Activated naive CD4-positive, alpha-beta T cell treated with anti-CD3 and anti-CD28 coated beads for 36 hours (primary cell): ENCODE data around the gene CTSK. TPM values are rescaled to one million over a fixed set of nuclear protein-coding genes. Genes with fewer than 3 reads are reported as not detected.
A peak's percentile ranks its signal among the peaks of the same experiment; 100 is the strongest.

Experiments
- CTCF ChIA-PET: fragments of 350-600 bp; sonication (Branson Sonifier 250); formaldehyde crosslinking; loops from one replicate; lab custom pipeline; 2021; ENCODE audit warnings: antibody characterized with exemption; lab: Charles Lee
- DNase-seq: peaks from one replicate; pipeline ENCODE4 v3.0.0-alpha.2; 2020
- H3K27ac Mint-ChIP-seq: one replicate; pipeline ENCODE4 v1.8.0; 2021; ENCODE audit warnings: mild to moderate bottlenecking, mixed read lengths
- H3K27me3 Mint-ChIP-seq: one replicate; pipeline ENCODE4 v1.8.0; 2021; ENCODE audit warnings: low read depth, mixed read lengths
- H3K36me3 Mint-ChIP-seq: one replicate; pipeline ENCODE4 v1.8.0; 2021; ENCODE audit warnings: low read depth, mixed read lengths
- H3K4me1 Mint-ChIP-seq: one replicate; pipeline ENCODE4 v1.8.0; 2021; ENCODE audit warnings: low read depth, mixed read lengths
- H3K4me3 Mint-ChIP-seq: one replicate; pipeline ENCODE4 v1.8.0; 2021; ENCODE audit warnings: mild to moderate bottlenecking, moderate library complexity, mixed read lengths
- H3K9me3 Mint-ChIP-seq: one replicate; pipeline ENCODE4 v1.8.0; 2021; ENCODE audit warnings: mixed read lengths
- intact Hi-C: fragments of 100-400 bp; cut with micrococcal nuclease; formaldehyde crosslinking; loops from one replicate; pipeline ENCODE4 v1.15.1; 2023
- total RNA-seq, 2 experiments: library from RNA; stranded (reverse); gene quantifications; one replicate each; pipeline ENCODE4 v1.2.3, GENCODE V29; 2021

Gene CTSK
- total RNA-seq, 2 experiments from 2014 or later = 0.84 to 0.95 TPM

- H3K27ac Mint-ChIP-seq = no peak overlapping the region
- intact Hi-C loops = no loop called here
- H3K4me1 Mint-ChIP-seq = no peaks in the 10 kb centered on the region
Observed at GRCh38 chr1:150749720-150750311, 58.2 kb downstream of the CTSK start.

GRCh38 chr1:150748878-150749719 lies 59.0 kb downstream of the CTSK start:
- CTCF ChIA-PET = interaction anchor here (1.0 kb wide), 1 partner anchor 14 kb away, joined by 3 read pairs; no protein-coding TSS in a partner anchor
- H3K36me3 Mint-ChIP-seq = peaks cover 3% of the 10 kb centered on the region
- intact Hi-C loops = no loop called here
- no peaks in the 10 kb centered on the region for H3K9me3 Mint-ChIP-seq
- H3K4me1 Mint-ChIP-seq = no peaks in the 10 kb centered on the region
- H3K4me3 Mint-ChIP-seq = no peak overlapping the region
- peak overlapping the region; percentile 9 for H3K27ac Mint-ChIP-seq
- no peaks in the 10 kb centered on the region for H3K27me3 Mint-ChIP-seq
- DNase-seq = no peak

More at GRCh38 chr1:150749720-150750311, 58.2 kb downstream of the CTSK start:
- Mint-ChIP-seq H3K9me3 (no peaks in the 10 kb centered on the region), H3K36me3 (peaks cover 3% of the 10 kb centered on the region), H3K4me3 (no peak overlapping the region), H3K27me3 (no peaks in the 10 kb centered on the region)
- CTCF ChIA-PET = no interaction called here
- no peak for DNase-seq

Other genes with a start within 250 kb of the CTSK start
- 100 to 1,000 TPM; 228 to 235 TPM for gene MCL1, start 228.7 kb downstream of the CTSK start, total RNA-seq
- gene ENSA, start 178.6 kb downstream of the CTSK start, total RNA-seq = 100 to 1,000 TPM; 187 to 193 TPM
- 10 to 100 TPM; 17.1 to 18.2 TPM for gene GOLPH3L, start 111.1 kb downstream of the CTSK start, total RNA-seq
- gene HORMAD1, start 87.4 kb downstream of the CTSK start, total RNA-seq = not detected
- 10 to 100 TPM; 37.0 to 37.7 TPM for gene CTSS, start 42.5 kb downstream of the CTSK start, total RNA-seq
- gene ARNT, start 68.3 kb upstream of the CTSK start, total RNA-seq = 10 to 100 TPM; 28.8 to 28.9 TPM
- not detected for gene CTXND2, start 78.9 kb upstream of the CTSK start, total RNA-seq
- gene SETDB1, start 118.1 kb upstream of the CTSK start, total RNA-seq = 10 to 100 TPM; 40.4 to 44.7 TPM
- gene CERS2, start 166.6 kb upstream of the CTSK start, total RNA-seq = 100 to 1,000 TPM; 130 to 135 TPM
- gene ANXA9, start 174.0 kb upstream of the CTSK start, total RNA-seq = not detected
- 10 to 100 TPM; 14.6 to 15.1 TPM for gene MINDY1, start 198.6 kb upstream of the CTSK start, total RNA-seq
- gene PRUNE1, start 200.2 kb upstream of the CTSK start, total RNA-seq = 10 to 100 TPM; 13.3 to 15.9 TPM
- gene BNIPL, start 228.3 kb upstream of the CTSK start, total RNA-seq = 1 to 10 TPM; 1.1 to 1.3 TPM
- under 1 TPM; 0.49 to 0.57 TPM for gene C1orf56, start 239.5 kb upstream of the CTSK start, total RNA-seq